K562 (cell line): ENCODE results near the gene MED16. TPM values are rescaled to one million over a fixed set of nuclear protein-coding genes. Genes with fewer than 3 reads are reported as not detected.

Experiments used
- ATAC-seq: fragments of 200-7000 bp; cut with Tn5 transposase; 3 replicates; pipeline ENCODE4 v1.9.1; 2020; ENCODE audit warnings: moderate library complexity
- BruUV-seq: library from RNA; stranded (reverse); fragments of 400-500 nt; replicated peaks from 2 replicates; lab custom pipeline; 2021; lab: Mats Ljungman, UMichigan
- CTCF ChIA-PET: fragments of 300-600 bp; formaldehyde crosslinking; extraction: SDS; loops from one replicate; lab custom pipeline; 2021; ENCODE audit warnings: low intra/inter-chr PET ratio; lab: Yijun Ruan, JAX
- POLR2A ChIA-PET: fragments of 300-600, 350-650 bp; sonication (Branson Sonifier 250); formaldehyde crosslinking; extraction: SDS; loops from one replicate; lab custom pipeline; 2021; ENCODE audit warnings: antibody characterized with exemption, inconsistent platforms; lab: Yijun Ruan, JAX
- DNase-seq, 4 experiments: peaks; one replicate each; pipeline versions ENCODE4 v3.0.0 to v3.0.0-alpha.2; 2011 to 2018; ENCODE audit warnings: low spot score in 3 of 4, mixed read lengths in 3 of 4; ENCODE audit errors: extremely low read depth in 1 of 4
- FAIRE-seq: peaks from 2 replicates; lab custom pipeline; 2011; peaks lifted over from hg19 to GRCh38; lab: Jason Lieb, UNC
- H2AFZ ChIP-seq: 2 replicates; pipeline ENCODE4 v1.6.0; 2011; ENCODE audit warnings: low read depth, low read length, control low read depth, inconsistent platforms
- H3K27ac ChIP-seq: fragments of 200-600 bp; 3 replicates; pipeline ENCODE4 v1.8.0; 2011; ENCODE audit warnings: low read depth, mild to moderate bottlenecking, control low read depth, inconsistent platforms, low read length, moderate library complexity, mixed read lengths; ENCODE audit errors: extremely low read depth
- H3K27me3 ChIP-seq, 2 experiments: fragments of 300-600 bp in 1 of 2; 2 replicates in 1 of 2; 3 replicates in 1 of 2; pipeline versions ENCODE4 v1.6.0 to v1.8.0; 2011; ENCODE audit warnings: inconsistent platforms in 2 of 2, low read length in 2 of 2, mild to moderate bottlenecking in 1 of 2, mixed read lengths in 1 of 2, moderate library complexity in 1 of 2; ENCODE audit not compliant: control insufficient read depth in 2 of 2, insufficient read depth in 2 of 2
- H3K36me3 ChIP-seq: fragments of 300-600 bp; 3 replicates; pipeline ENCODE4 v1.8.0; 2011; ENCODE audit warnings: mild to moderate bottlenecking, low read length, inconsistent platforms; ENCODE audit not compliant: control insufficient read depth, insufficient read depth
- H3K4me1 ChIP-seq, 2 experiments: fragments of 200-600 bp in 1 of 2; replicated peaks in 1 of 2; 2 replicates in 1 of 2; 3 replicates in 1 of 2; pipeline versions ENCODE4 v1.5.1 to v1.8.0; 2011; ENCODE audit warnings: inconsistent platforms in 2 of 2, low read length in 2 of 2, mild to moderate bottlenecking in 1 of 2, mixed read lengths in 1 of 2, moderate library complexity in 1 of 2; ENCODE audit not compliant: control insufficient read depth in 2 of 2, insufficient read depth in 2 of 2
- H3K4me2 ChIP-seq: 2 replicates; pipeline ENCODE4 v1.6.1; 2011; ENCODE audit warnings: low read length, control low read depth, inconsistent platforms, mixed read lengths; ENCODE audit not compliant: insufficient read depth
- H3K4me3 ChIP-seq: fragments of 200-600 bp; sonication (generic), shearing (Covaris generic); 2 replicates; pipeline ENCODE4 v1.5.1; 2016; ENCODE audit warnings: control low read depth, inconsistent platforms
- H3K79me2 ChIP-seq: fragments of 200-600 bp; 3 replicates; pipeline ENCODE4 v1.8.0; 2011; ENCODE audit warnings: low read length, inconsistent platforms; ENCODE audit not compliant: control insufficient read depth, insufficient read depth
- H3K9ac ChIP-seq, 2 experiments: 2 replicates each; pipeline versions ENCODE4 v1.6.0 to v1.6.1; 2011; ENCODE audit warnings: low read depth in 2 of 2, low read length in 2 of 2, control low read depth in 1 of 2, inconsistent platforms in 1 of 2, mild to moderate bottlenecking in 1 of 2, mixed read lengths in 1 of 2; ENCODE audit not compliant: insufficient read depth in 1 of 2
- H3K9me1 ChIP-seq: one replicate; pipeline ENCODE4 v1.6.0; 2011; ENCODE audit warnings: inconsistent platforms, mild to moderate bottlenecking, low read length, moderate library complexity; ENCODE audit not compliant: control insufficient read depth, insufficient read depth
- H3K9me3 ChIP-seq: replicated peaks from 2 replicates; pipeline ENCODE4 v1.5.1; 2011; ENCODE audit warnings: low read depth, low read length, inconsistent platforms; ENCODE audit not compliant: control insufficient read depth, insufficient read depth
- H4K20me1 ChIP-seq: replicated peaks from 2 replicates; pipeline ENCODE4 v1.6.1; 2011; ENCODE audit warnings: low read length, inconsistent platforms, mixed read lengths; ENCODE audit not compliant: control insufficient read depth, insufficient read depth
- CHCHD3 ChIP-seq: fragments of 250-450 bp; sonication (Bioruptor Pico); IDR thresholded peaks from 2 replicates; pipeline ENCODE4 v2.1.2; 2022; ENCODE audit warnings: mild to moderate bottlenecking
- ETS2 ChIP-seq: IDR thresholded peaks from 2 replicates; pipeline ENCODE4 v1.6.1; 2016; ENCODE audit warnings: borderline replicate concordance, missing genetic modification characterization, mild to moderate bottlenecking, moderate library complexity, missing compliant biosample characterization; ENCODE audit not compliant: poor library complexity, severe bottlenecking
- FOXM1 ChIP-seq, 2 experiments: fragments of 450-650 bp in 1 of 2; sonication (generic) in 1 of 2; formaldehyde crosslinking in 1 of 2; IDR thresholded peaks; 2 replicates each; pipeline versions ENCODE4 v1.6.1 to v1.9.0; 2017 to 2022; ENCODE audit warnings: low read depth in 2 of 2, mild to moderate bottlenecking in 2 of 2, missing genetic modification reagents in 1 of 2, moderate library complexity in 1 of 2
- GTF2A2 ChIP-seq: IDR thresholded peaks from 2 replicates; pipeline ENCODE4 v1.6.1; 2016; ENCODE audit warnings: mild to moderate bottlenecking, missing genetic modification characterization, missing compliant biosample characterization
- MBD1 ChIP-seq: fragments of 250-450 bp; sonication (Bioruptor Pico); IDR thresholded peaks from 2 replicates; pipeline ENCODE4 v1.8.0; 2022; ENCODE audit warnings: inconsistent platforms
- MYC ChIP-seq, 2 experiments: fragments of 250-450 bp in 1 of 2; sonication (Bioruptor Pico) in 1 of 2; IDR thresholded peaks; 2 replicates each; pipeline versions ENCODE4 v1.5.1 to v1.6.1; 2012 to 2021; ENCODE audit warnings: low read depth in 2 of 2, borderline replicate concordance in 1 of 2, improper control_type of control experiment in 1 of 2, low read length in 1 of 2, mild to moderate bottlenecking in 1 of 2, moderate library complexity in 1 of 2
- PML ChIP-seq: IDR thresholded peaks from 2 replicates; pipeline ENCODE4 v1.6.1; 2012; ENCODE audit warnings: low read length, inconsistent platforms
- POLR2AphosphoS2 ChIP-seq: IDR thresholded peaks from 2 replicates; pipeline ENCODE4 v1.6.1; 2012; ENCODE audit warnings: low read length, improper control_type of control experiment
- RBM15 ChIP-seq: fragments of 200-400 bp; formaldehyde crosslinking; IDR thresholded peaks from 2 replicates; pipeline ENCODE4 v1.6.1; 2018; ENCODE audit warnings: mild to moderate bottlenecking, low read length, moderate library complexity; ENCODE audit not compliant: insufficient read depth
- SLC30A9 ChIP-seq: fragments of 250-450 bp; sonication (Bioruptor Pico); IDR thresholded peaks from 2 replicates; pipeline ENCODE4 v1.8.0; 2022; ENCODE audit warnings: mild to moderate bottlenecking, moderate library complexity
- TBL1XR1 ChIP-seq, 2 experiments: IDR thresholded peaks; 2 replicates each; pipeline ENCODE4 v1.6.1; 2012; ENCODE audit warnings: improper control_type of control experiment in 2 of 2, low read length in 2 of 2, mild to moderate bottlenecking in 1 of 2
- TEAD4 ChIP-seq, 2 experiments: sonication (generic) in 1 of 2; formaldehyde crosslinking in 1 of 2; IDR thresholded peaks; 2 replicates each; pipeline versions ENCODE4 v1.6.1 to v1.8.0; 2012 to 2022; ENCODE audit warnings: borderline replicate concordance in 1 of 2, inconsistent platforms in 1 of 2, low read length in 1 of 2, mild to moderate bottlenecking in 1 of 2, missing genetic modification reagents in 1 of 2
- ZBED1 ChIP-seq: IDR thresholded peaks from 2 replicates; pipeline ENCODE4 v1.6.1; 2014
- ZBTB7A ChIP-seq: IDR thresholded peaks from 2 replicates; pipeline ENCODE4 v1.6.1; 2011; ENCODE audit warnings: low read depth, mild to moderate bottlenecking, low read length, moderate library complexity, borderline replicate concordance; ENCODE audit not compliant: control insufficient read depth
- ZNF140 ChIP-seq: fragments of 250-450 bp; sonication (Bioruptor Pico); IDR thresholded peaks from 2 replicates; pipeline ENCODE4 v1.8.0; 2021; ENCODE audit warnings: moderate library complexity, mild to moderate bottlenecking, inconsistent platforms
- ZNF263 ChIP-seq: sonication (generic); formaldehyde crosslinking; IDR thresholded peaks from 2 replicates; pipeline ENCODE4 v1.8.0; 2022; ENCODE audit warnings: mild to moderate bottlenecking, missing genetic modification reagents, borderline replicate concordance
- WGBS: fragments of 100-300 bp; shearing (Covaris generic); methylation state at CpG from one replicate; pipeline ENCODE4 v1.1.6; 2016; ENCODE audit warnings: low coverage, mixed read lengths; ENCODE audit not compliant: insufficient coverage; ENCODE audit errors: missing lambda C conversion rate; 5-methylcytosine and 5-hydroxymethylcytosine counted together
- in situ Hi-C: fragments of 300-500 bp; cut with MboI; formaldehyde crosslinking; loops from 4 replicates; pipeline ENCODE4 v1.15.0; 2018; ENCODE audit warnings: inconsistent platforms, mixed read lengths
- intact Hi-C: fragments of 100-400 bp; cut with micrococcal nuclease; formaldehyde crosslinking; loops from 2 replicates; pipeline ENCODE4 v1.14.2; 2022
- polyA plus RNA-seq, 8 experiments: library from polyadenylated mRNA; depleted of rRNA in 4 of 8; stranded (reverse) in 5 of 8; unstranded in 3 of 8; fragments of >200 nt; fragmentation: Nextera tagmentation in 2 of 8; fragmentation: Illumina TruSeq in 1 of 8; extraction: Ambion mirVana in 2 of 8; extraction: Trizol in 1 of 8; gene quantifications; 2 replicates each; pipeline versions ENCODE4 v1.2.1 to v1.2.3, GENCODE V29; 2011 to 2014; ENCODE audit warnings: inconsistent platforms in 1 of 8, missing spikeins in 1 of 8
- total RNA-seq, 7 experiments: library from RNA; depleted of rRNA in 6 of 7; stranded (reverse); fragments of >200 nt in 6 of 7; fragmentation: Illumina TruSeq in 2 of 7; extraction: Trizol in 2 of 7; gene quantifications; 2 replicates each; pipeline versions ENCODE4 v1.2.1 to v1.2.3, GENCODE V29; 2011 to 2021; ENCODE audit warnings: low replicate concordance in 1 of 7
- TF ChIP-seq, protein P1 (sequence below): fragments of 250-450 bp; sonication (Bioruptor Pico); IDR thresholded peaks from 2 replicates; pipeline ENCODE4 v1.5.0; 2020; ENCODE audit warnings: mild to moderate bottlenecking

MED16 gene
- total and polyA plus RNA-seq, 9 of the 15 experiments (the other 6 are each of a cell fraction or from before 2014, with no cell fraction given), result 0.89 to 59.9 (median 8.6) TPM

DNA sequence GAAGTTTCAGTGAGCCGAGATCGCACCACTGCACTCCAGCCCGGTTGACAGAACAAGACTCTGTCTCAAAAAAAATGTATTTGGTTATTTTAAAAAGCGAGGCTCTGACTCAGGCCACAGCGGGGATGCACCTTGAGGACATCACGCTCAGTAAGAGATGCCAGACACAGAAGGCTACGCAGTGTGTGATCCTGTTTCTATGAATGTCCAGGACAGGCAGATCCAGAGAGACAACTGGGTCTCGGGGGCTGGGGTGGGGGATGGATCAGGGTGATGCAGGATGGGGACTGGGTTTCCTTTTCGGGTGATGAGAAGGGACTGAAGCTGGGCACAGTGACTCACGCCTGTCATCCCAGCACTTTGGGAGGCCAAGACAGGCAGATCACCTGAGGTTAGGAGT is 5.4 kb downstream of the MED16 start (continued):
- no peak for TF ChIP-seq MBD1
- TF ChIP-seq ZBED1, result no peak
- no peak for TF ChIP-seq RBM15
- TF ChIP-seq TBL1XR1 (IDR thresholded peaks at IDR 0.05; ENCODE audit: low read length in 2 of 2), result no peak
- TF ChIP-seq SLC30A9 (CRISPR knock-in tag), result no peak
- no peak for TF ChIP-seq ZNF140 (CRISPR knock-in tag)

- ChIA-PET CTCF (no interaction called here), POLR2A (no interaction called here)
- Histone ChIP-seq H3K4me3 (no peak overlapping the region), H4K20me1 (peaks cover 4% of the 10 kb centered on the region; the same call in 1 of the 2 replicates), H3K36me3 (peaks cover 83% of the 10 kb centered on the region), H2AFZ (no peak overlapping the region), H3K9me1 (no peaks in the 10 kb centered on the region), H3K79me2 (peaks cover 32% of the 10 kb centered on the region), H3K27me3 (no peaks in the 10 kb centered on the region), H3K9me3 (no peaks in the 10 kb centered on the region), H3K4me2 (no peak overlapping the region), H3K9ac (no peak overlapping the region), H3K4me1 (peaks cover 5 to 81% of the 10 kb centered on the region in 2 experiments; a peak in 4 of 5 replicates), H3K27ac (no peak overlapping the region)
- in situ Hi-C loops (no loop called here), intact Hi-C loops (no loop called here)
- peak; percentile 54 for FAIRE-seq
- DNase-seq, result no peak
- WGBS, result 88% methylated on average over 15 of the region's 16 CpGs
- ATAC-seq, result no peak
- BruUV-seq, result no TSS peak
- TF ChIP-seq MYC (IDR thresholded peaks at IDR 0.05; ENCODE audit: low read depth, low read length) (no peak), MYC (CRISPR knock-in tag; IDR thresholded peaks at IDR 0.05; ENCODE audit: borderline replicate concordance, low read depth) (no peak), FOXM1 (IDR thresholded peaks at IDR 0.05; ENCODE audit: low read depth) (no peak), FOXM1 (CRISPR knock-in tag; IDR thresholded peaks at IDR 0.05; ENCODE audit: low read depth) (no peak), ZNF263 (no peak), POLR2AphosphoS2 (no peak), PML (no peak), ZBTB7A (no peak), ETS2 (tag) (no peak), TEAD4 (IDR thresholded peaks at IDR 0.05; ENCODE audit: low read length) (no peak), TEAD4 (CRISPR knock-in tag; IDR thresholded peaks at IDR 0.05; ENCODE audit: borderline replicate concordance) (no peak), GTF2A2 (tag) (no peak), CHCHD3 (CRISPR knock-in tag) (no peak)
- TF ChIP-seq, protein P1, sequence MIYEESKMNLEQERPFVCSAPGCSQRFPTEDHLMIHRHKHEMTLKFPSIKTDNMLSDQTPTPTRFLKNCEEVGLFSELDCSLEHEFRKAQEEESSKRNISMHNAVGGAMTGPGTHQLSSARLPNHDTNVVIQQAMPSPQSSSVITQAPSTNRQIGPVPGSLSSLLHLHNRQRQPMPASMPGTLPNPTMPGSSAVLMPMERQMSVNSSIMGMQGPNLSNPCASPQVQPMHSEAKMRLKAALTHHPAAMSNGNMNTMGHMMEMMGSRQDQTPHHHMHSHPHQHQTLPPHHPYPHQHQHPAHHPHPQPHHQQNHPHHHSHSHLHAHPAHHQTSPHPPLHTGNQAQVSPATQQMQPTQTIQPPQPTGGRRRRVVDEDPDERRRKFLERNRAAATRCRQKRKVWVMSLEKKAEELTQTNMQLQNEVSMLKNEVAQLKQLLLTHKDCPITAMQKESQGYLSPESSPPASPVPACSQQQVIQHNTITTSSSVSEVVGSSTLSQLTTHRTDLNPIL (CRISPR knock-in tag), result no peak
Measured at GRCh38 chr19:887072-887471, 5.9 kb downstream of the MED16 start.
